PC-3 (cell line): ENCODE measurements around the gene PML. TPM values are rescaled to one million over a fixed set of nuclear protein-coding genes. Genes with fewer than 3 reads are reported as not detected.
A peak's percentile ranks its signal among the peaks of the same experiment; 100 is the strongest.
"Not testable (repeated sequence)": the region's sequence is repeated elsewhere in the genome, so short reads cannot be mapped to it uniquely, and the experiment has no call there.

Experiments used
- ATAC-seq: fragments of 200-7000 bp; cut with Tn5 transposase; 2 replicates; pipeline ENCODE4 v1.9.1; 2020; ENCODE audit warnings: mild to moderate bottlenecking, moderate library complexity
- BruUV-seq: library from RNA; stranded (reverse); fragments of 400-500 nt; replicated peaks from 2 replicates; lab custom pipeline; 2021; lab: Mats Ljungman, UMichigan
- CTCF ChIA-PET: fragments of 300-600 bp; sonication (Branson Sonifier 250); formaldehyde crosslinking; loops from one replicate; lab custom pipeline; 2022; ENCODE audit warnings: antibody characterized with exemption; lab: Charles Lee
- POLR2A ChIA-PET: fragments of 300-600 bp; sonication (Branson Sonifier 250); formaldehyde crosslinking; loops from one replicate; lab custom pipeline; 2022; ENCODE audit warnings: antibody characterized with exemption; ENCODE audit not compliant: unreplicated experiment; lab: Charles Lee
- DNase-seq: peaks from one replicate; pipeline ENCODE4 v3.0.0-alpha.2; 2015
- H2AFZ ChIP-seq: fragments of 300-600 bp; sonication (generic); 2 replicates; pipeline ENCODE4 v1.6.0; 2016; ENCODE audit warnings: antibody characterized with exemption, low read length
- H3F3A ChIP-seq: fragments of 300-600 bp; sonication (generic); one replicate; pipeline ENCODE4 v1.6.0; 2017; ENCODE audit warnings: antibody characterized with exemption, low read length, control low read depth, mild to moderate bottlenecking; ENCODE audit not compliant: unreplicated experiment
- H3K27ac ChIP-seq: fragments of 300-600 bp; sonication (generic); 2 replicates; pipeline ENCODE4 v1.5.1; 2016; ENCODE audit warnings: mild to moderate bottlenecking, low read length
- H3K27me3 ChIP-seq: fragments of 300-600 bp; sonication (generic); 2 replicates; pipeline ENCODE4 v1.6.1; 2016; ENCODE audit warnings: low read length, mixed read lengths
- H3K36me3 ChIP-seq: fragments of 300-600 bp; sonication (generic); 2 replicates; pipeline ENCODE4 v1.6.1; 2016; ENCODE audit warnings: low read depth, mixed run types, low read length, mixed read lengths
- H3K4me1 ChIP-seq: fragments of 300-600 bp; sonication (generic); 2 replicates; pipeline ENCODE4 v1.5.1; 2016; ENCODE audit warnings: low read length; ENCODE audit not compliant: insufficient read depth
- H3K4me2 ChIP-seq: fragments of 300-600 bp; sonication (generic); 2 replicates; pipeline ENCODE4 v1.6.0; 2016; ENCODE audit warnings: low read length
- H3K4me3 ChIP-seq: fragments of 300-600 bp; sonication (generic); 2 replicates; pipeline ENCODE4 v1.5.1; 2016; ENCODE audit warnings: mild to moderate bottlenecking, low read length, mixed read lengths
- H3K79me2 ChIP-seq: fragments of 300-600 bp; sonication (generic); 2 replicates; pipeline ENCODE4 v1.6.1; 2017; ENCODE audit warnings: low read length, mixed read lengths
- H3K9ac ChIP-seq: fragments of 300-600 bp; sonication (generic); 2 replicates; pipeline ENCODE4 v1.6.0; 2016; ENCODE audit warnings: mild to moderate bottlenecking, low read length
- H3K9me2 ChIP-seq: fragments of 300-600 bp; sonication (generic); replicated peaks from 2 replicates; pipeline ENCODE4 v1.6.1; 2016; ENCODE audit warnings: mixed run types, low read length, mixed read lengths
- H3K9me3 ChIP-seq: fragments of 300-600 bp; sonication (generic); 2 replicates; pipeline ENCODE4 v1.6.1; 2016; ENCODE audit warnings: low read length, mixed read lengths
- H4K20me1 ChIP-seq: fragments of 300-600 bp; sonication (generic); 2 replicates; pipeline ENCODE4 v1.6.1; 2016; ENCODE audit warnings: low read length, mixed read lengths
- CTCF ChIP-seq: fragments of 300-600 bp; sonication (generic); conservative IDR thresholded peaks from 2 replicates; pipeline ENCODE4 v1.5.1; 2017; ENCODE audit warnings: antibody characterized with exemption, low read depth, mild to moderate bottlenecking, low read length
- EZH2 ChIP-seq: fragments of 300-600 bp; sonication (generic); IDR thresholded peaks from one replicate; pipeline ENCODE4 v1.6.1; 2017; ENCODE audit warnings: antibody characterized with exemption, mild to moderate bottlenecking, low read length; ENCODE audit not compliant: unreplicated experiment
- intact Hi-C: fragments of 100-400 bp; cut with micrococcal nuclease; formaldehyde crosslinking; loops from 2 replicates; pipeline ENCODE4 v1.9.0; 2023
- total RNA-seq: library from RNA; depleted of rRNA; stranded (reverse); fragments of >200 nt; gene quantifications from 2 replicates; pipeline ENCODE4 v1.2.3, GENCODE V29; 2014

The PML gene
- total RNA-seq, 1 experiment from 2014 or later = 18.7 TPM

- Histone ChIP-seq H3K4me1 (peaks cover 12% of the 10 kb centered on the region), H3K36me3 (no peaks in the 10 kb centered on the region), H4K20me1 (no peaks in the 10 kb centered on the region), H3K9ac (no peak overlapping the region), H3K4me2 (peak overlapping the region; percentile 80), H3K27ac (no peak overlapping the region), H3K27me3 (no peaks in the 10 kb centered on the region), H3K79me2 (no peaks in the 10 kb centered on the region), H2AFZ (peak overlapping the region; percentile 62), H3K9me3 (no peaks in the 10 kb centered on the region), H3F3A (no peaks in the 10 kb centered on the region), H3K4me3 (peak overlapping the region; percentile 61), H3K9me2 (no peaks in the 10 kb centered on the region)
- CTCF ChIA-PET = interaction anchor here (0.7 to 1.6 kb wide), 11 partner anchors 10 to 335 kb away, joined by 3 to 43 read pairs (median 8); partner anchors contain the start of gene PML
- intact Hi-C loops = loop anchor here (1.0 to 10.0 kb wide), 3 partner anchors 16 to 332 kb away; no protein-coding TSS in a partner anchor
- peak; percentile 89 for DNase-seq
- no TSS peak for BruUV-seq
- TF ChIP-seq CTCF (peak; percentile 81), EZH2 (no peak)
- POLR2A ChIA-PET = interaction anchor here (0.6 to 1.0 kb wide), 5 partner anchors 10 to 76 kb away, joined by 3 to 15 read pairs (median 4); partner anchors contain the start of gene PML
- ATAC-seq = peak; percentile 87
Measured at GRCh38 chr15:73972984-73973682, 21.4 kb upstream of the PML start.

- H3K9me3 ChIP-seq, H3K4me2 ChIP-seq, H3K36me3 ChIP-seq, POLR2A ChIA-PET, H3K27me3 ChIP-seq, H3K27ac ChIP-seq, H3K79me2 ChIP-seq, DNase-seq, BruUV-seq, H3F3A ChIP-seq, ATAC-seq, H2AFZ ChIP-seq, H3K9ac ChIP-seq, H3K4me3 ChIP-seq, H3K9me2 ChIP-seq, H4K20me1 ChIP-seq: not testable (repeated sequence)
- H3K4me1 ChIP-seq = peaks cover 12% of the 10 kb centered on the region
- intact Hi-C loops = loop anchor here (1.0 to 10.0 kb wide), 3 partner anchors 16 to 331 kb away; no protein-coding TSS in a partner anchor
- CTCF ChIA-PET = interaction anchor here (1.0 kb wide), 1 partner anchor 63 kb away, joined by 3 read pairs; no protein-coding TSS in a partner anchor
Measured at GRCh38 chr15:73973683-73974200, 20.8 kb upstream of the PML start.

- ATAC-seq, POLR2A ChIA-PET, H3K9me2 ChIP-seq, H3K4me2 ChIP-seq, H3K4me3 ChIP-seq, DNase-seq, H4K20me1 ChIP-seq, H3K27ac ChIP-seq, H3K27me3 ChIP-seq, H3F3A ChIP-seq, H2AFZ ChIP-seq, H3K9ac ChIP-seq, H3K79me2 ChIP-seq, H3K36me3 ChIP-seq, H3K4me1 ChIP-seq, H3K9me3 ChIP-seq, BruUV-seq: not testable (repeated sequence)
- intact Hi-C loops = loop anchor here (10.0 kb wide), 1 partner anchor 329 kb away; no protein-coding TSS in a partner anchor
- CTCF ChIA-PET = interaction anchor here (0.7 kb wide), 1 partner anchor 61 kb away, joined by 3 read pairs; no protein-coding TSS in a partner anchor
Measured at GRCh38 chr15:73975440-73976125, 18.9 kb upstream of the PML start.
